ENCODE data around the gene FDX2. TPM values are rescaled to one million over a fixed set of nuclear protein-coding genes. Genes with fewer than 3 reads are reported as not detected.

Gene FDX2
- total and polyA plus RNA-seq, 4 donors, result 5.8 to 18.7 (median 10.0) TPM

DNA sequence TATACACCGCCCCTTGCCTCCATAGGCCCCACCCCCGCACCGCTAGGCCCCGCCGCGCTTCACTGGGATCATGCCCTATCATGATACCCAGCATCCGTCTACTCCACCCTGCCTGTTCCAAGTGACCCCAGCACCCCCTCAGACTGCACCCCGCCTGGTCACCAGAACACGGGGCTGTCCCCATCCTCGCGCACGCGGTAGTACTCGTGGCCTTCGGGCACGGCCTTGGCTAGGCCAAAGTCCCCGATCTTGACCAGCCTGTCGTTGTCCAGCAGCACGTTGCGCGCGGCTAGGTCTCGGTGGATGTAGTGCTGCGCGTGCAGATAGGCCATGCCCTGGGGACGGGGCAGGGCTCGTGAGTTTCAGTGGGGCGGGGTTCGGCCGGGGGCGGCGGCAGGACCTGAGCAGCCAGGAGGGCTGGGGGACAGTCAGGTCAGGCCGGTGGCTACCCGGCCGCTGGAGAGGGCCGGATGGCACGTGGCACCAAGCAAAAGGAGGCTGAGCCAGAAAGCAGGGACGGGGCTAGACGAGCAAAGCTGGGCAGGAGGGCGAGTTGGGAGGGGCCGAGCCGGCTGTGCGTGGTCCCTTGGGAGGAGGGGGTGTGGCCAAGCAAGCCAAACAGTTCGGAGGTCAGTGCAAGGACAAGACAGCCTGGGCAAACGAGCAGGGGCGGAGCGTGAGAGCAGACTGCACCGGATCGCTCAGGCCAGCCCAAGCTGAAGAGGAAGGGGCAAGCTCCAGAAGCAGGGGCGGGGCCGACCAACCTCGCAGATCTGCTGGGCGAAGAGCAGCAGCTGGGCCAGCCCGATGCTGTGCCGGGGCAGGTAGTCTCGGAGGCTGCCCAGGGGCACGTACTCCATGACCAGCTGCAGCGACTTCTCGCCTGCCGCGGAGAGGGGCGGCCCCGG, 37.2 kb upstream of the FDX2 start (continued):
- TF ChIP-seq, protein P1, sequence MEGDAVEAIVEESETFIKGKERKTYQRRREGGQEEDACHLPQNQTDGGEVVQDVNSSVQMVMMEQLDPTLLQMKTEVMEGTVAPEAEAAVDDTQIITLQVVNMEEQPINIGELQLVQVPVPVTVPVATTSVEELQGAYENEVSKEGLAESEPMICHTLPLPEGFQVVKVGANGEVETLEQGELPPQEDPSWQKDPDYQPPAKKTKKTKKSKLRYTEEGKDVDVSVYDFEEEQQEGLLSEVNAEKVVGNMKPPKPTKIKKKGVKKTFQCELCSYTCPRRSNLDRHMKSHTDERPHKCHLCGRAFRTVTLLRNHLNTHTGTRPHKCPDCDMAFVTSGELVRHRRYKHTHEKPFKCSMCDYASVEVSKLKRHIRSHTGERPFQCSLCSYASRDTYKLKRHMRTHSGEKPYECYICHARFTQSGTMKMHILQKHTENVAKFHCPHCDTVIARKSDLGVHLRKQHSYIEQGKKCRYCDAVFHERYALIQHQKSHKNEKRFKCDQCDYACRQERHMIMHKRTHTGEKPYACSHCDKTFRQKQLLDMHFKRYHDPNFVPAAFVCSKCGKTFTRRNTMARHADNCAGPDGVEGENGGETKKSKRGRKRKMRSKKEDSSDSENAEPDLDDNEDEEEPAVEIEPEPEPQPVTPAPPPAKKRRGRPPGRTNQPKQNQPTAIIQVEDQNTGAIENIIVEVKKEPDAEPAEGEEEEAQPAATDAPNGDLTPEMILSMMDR (IDR thresholded peaks at IDR 0.05; ENCODE audit: low read depth, low read length, missing input control), result no peak
- TF ChIP-seq, protein P2, sequence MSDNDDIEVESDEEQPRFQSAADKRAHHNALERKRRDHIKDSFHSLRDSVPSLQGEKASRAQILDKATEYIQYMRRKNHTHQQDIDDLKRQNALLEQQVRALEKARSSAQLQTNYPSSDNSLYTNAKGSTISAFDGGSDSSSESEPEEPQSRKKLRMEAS (IDR thresholded peaks at IDR 0.05), result peak; percentile 70
- peak; percentile 73 to 83 for TF ChIP-seq HNF4A (conservative IDR thresholded peaks at IDR 0.05)
- peak; percentile 44 for TF ChIP-seq NR2F2 (IDR thresholded peaks at IDR 0.05)
- TF ChIP-seq, protein P3, sequence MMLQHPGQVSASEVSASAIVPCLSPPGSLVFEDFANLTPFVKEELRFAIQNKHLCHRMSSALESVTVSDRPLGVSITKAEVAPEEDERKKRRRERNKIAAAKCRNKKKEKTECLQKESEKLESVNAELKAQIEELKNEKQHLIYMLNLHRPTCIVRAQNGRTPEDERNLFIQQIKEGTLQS (IDR thresholded peaks at IDR 0.05), result no peak
- peak; percentile 69 for TF ChIP-seq YY1 (IDR thresholded peaks at IDR 0.05)
- TF ChIP-seq TAF1 (conservative IDR thresholded peaks at IDR 0.05), result no peak
- TF ChIP-seq HNF4G (IDR thresholded peaks at IDR 0.05), result peak; percentile 25
- no peak for TF ChIP-seq EGR1 (IDR thresholded peaks at IDR 0.05; ENCODE audit: low read depth in 2 of 2)

DNA sequence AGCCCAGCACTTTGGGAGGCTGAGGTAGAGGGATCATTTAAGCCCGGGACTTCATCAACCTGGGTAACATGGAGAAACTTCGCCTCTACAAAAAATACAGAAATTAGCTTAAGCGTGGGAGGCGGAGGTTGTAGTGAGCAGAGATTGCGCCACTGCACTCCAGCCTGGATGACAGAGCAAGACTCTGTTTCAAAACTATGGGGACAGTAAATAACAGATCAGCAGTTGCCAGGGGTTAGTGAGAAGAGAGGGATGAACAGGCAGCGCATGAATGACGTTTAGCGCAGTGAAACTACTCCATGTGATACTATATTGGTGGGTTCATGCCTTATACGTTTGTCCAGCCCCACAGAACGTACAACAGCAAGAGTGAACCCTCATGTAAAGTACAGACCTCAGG, 30.7 kb upstream of the FDX2 start:
- H3K36me3 ChIP-seq (ENCODE audit: control insufficient read depth in 4 of 4, insufficient read depth in 3 of 4, low read depth in 1 of 4, low read length in 3 of 4), result peaks cover 2 to 10% (median 6%) of the 10 kb centered on the region in 4 donors
- WGBS, result 26% methylated on average over 10 of the region's 10 CpGs
- TF ChIP-seq RXRA (IDR thresholded peaks at IDR 0.05), result peak; percentile 40 to 86
- TF ChIP-seq FOXA2 (IDR thresholded peaks at IDR 0.05), result peak; percentile 87
- TF ChIP-seq HNF4A (conservative IDR thresholded peaks at IDR 0.05), result peak; percentile 57 to 76
- TF ChIP-seq, protein P2 (IDR thresholded peaks at IDR 0.05), result peak; percentile 65
- TF ChIP-seq FOXA1 (IDR thresholded peaks at IDR 0.05), result peak; percentile 78
- TF ChIP-seq YY1 (IDR thresholded peaks at IDR 0.05), result peak; percentile 89
- TF ChIP-seq JUND (IDR thresholded peaks at IDR 0.05), result peak in 1 of 2 donors; percentile 67
- TF ChIP-seq, protein P4, sequence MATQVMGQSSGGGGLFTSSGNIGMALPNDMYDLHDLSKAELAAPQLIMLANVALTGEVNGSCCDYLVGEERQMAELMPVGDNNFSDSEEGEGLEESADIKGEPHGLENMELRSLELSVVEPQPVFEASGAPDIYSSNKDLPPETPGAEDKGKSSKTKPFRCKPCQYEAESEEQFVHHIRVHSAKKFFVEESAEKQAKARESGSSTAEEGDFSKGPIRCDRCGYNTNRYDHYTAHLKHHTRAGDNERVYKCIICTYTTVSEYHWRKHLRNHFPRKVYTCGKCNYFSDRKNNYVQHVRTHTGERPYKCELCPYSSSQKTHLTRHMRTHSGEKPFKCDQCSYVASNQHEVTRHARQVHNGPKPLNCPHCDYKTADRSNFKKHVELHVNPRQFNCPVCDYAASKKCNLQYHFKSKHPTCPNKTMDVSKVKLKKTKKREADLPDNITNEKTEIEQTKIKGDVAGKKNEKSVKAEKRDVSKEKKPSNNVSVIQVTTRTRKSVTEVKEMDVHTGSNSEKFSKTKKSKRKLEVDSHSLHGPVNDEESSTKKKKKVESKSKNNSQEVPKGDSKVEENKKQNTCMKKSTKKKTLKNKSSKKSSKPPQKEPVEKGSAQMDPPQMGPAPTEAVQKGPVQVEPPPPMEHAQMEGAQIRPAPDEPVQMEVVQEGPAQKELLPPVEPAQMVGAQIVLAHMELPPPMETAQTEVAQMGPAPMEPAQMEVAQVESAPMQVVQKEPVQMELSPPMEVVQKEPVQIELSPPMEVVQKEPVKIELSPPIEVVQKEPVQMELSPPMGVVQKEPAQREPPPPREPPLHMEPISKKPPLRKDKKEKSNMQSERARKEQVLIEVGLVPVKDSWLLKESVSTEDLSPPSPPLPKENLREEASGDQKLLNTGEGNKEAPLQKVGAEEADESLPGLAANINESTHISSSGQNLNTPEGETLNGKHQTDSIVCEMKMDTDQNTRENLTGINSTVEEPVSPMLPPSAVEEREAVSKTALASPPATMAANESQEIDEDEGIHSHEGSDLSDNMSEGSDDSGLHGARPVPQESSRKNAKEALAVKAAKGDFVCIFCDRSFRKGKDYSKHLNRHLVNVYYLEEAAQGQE (IDR thresholded peaks at IDR 0.05), result peak; percentile 84
- TF ChIP-seq HNF4G (IDR thresholded peaks at IDR 0.05), result peak; percentile 33
- TF ChIP-seq NR2F2 (IDR thresholded peaks at IDR 0.05), result no peak
- peak; percentile 76 for TF ChIP-seq TAF1 (conservative IDR thresholded peaks at IDR 0.05)
- peak in 1 of 2 donors; percentile 47 for TF ChIP-seq RAD21 (IDR thresholded peaks at IDR 0.05)
- TF ChIP-seq EGR1 (IDR thresholded peaks at IDR 0.05; ENCODE audit: low read depth in 2 of 2), result peak; percentile 97
- TF ChIP-seq, protein P5, sequence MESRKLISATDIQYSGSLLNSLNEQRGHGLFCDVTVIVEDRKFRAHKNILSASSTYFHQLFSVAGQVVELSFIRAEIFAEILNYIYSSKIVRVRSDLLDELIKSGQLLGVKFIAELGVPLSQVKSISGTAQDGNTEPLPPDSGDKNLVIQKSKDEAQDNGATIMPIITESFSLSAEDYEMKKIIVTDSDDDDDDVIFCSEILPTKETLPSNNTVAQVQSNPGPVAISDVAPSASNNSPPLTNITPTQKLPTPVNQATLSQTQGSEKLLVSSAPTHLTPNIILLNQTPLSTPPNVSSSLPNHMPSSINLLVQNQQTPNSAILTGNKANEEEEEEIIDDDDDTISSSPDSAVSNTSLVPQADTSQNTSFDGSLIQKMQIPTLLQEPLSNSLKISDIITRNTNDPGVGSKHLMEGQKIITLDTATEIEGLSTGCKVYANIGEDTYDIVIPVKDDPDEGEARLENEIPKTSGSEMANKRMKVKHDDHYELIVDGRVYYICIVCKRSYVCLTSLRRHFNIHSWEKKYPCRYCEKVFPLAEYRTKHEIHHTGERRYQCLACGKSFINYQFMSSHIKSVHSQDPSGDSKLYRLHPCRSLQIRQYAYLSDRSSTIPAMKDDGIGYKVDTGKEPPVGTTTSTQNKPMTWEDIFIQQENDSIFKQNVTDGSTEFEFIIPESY (IDR thresholded peaks at IDR 0.05), result peak; percentile 69
- TF ChIP-seq, protein P3 (IDR thresholded peaks at IDR 0.05), result no peak
- TF ChIP-seq, protein P1 (IDR thresholded peaks at IDR 0.05; ENCODE audit: low read depth, low read length, missing input control), result no peak
- peak in 1 of 2 donors; percentile 30 for TF ChIP-seq GABPA (IDR thresholded peaks at IDR 0.05 in 1 of 2, conservative IDR thresholded peaks at IDR 0.05 in 1 of 2)
- TF ChIP-seq SP1 (IDR thresholded peaks at IDR 0.05), result peak; percentile 89
- H3K27me3 ChIP-seq (ENCODE audit: control insufficient read depth in 4 of 4, insufficient read depth in 4 of 4, low read length in 3 of 4), result no peaks in the 10 kb centered on the region
- peak overlapping the region in 1 of 2 donors; percentile 5 for H3K9ac ChIP-seq (ENCODE audit: low read depth in 1 of 2, low read length in 2 of 2)
- H3K27ac ChIP-seq (ENCODE audit: low read depth in 1 of 2, low read length in 2 of 2), result peak overlapping the region; percentile 65 to 88
- peaks cover 0 to 6% (median 0%) of the 10 kb centered on the region in 4 donors for H3K4me1 ChIP-seq (ENCODE audit: control insufficient read depth in 4 of 4, insufficient read depth in 4 of 4, low read length in 3 of 4)
- H3K4me3 ChIP-seq (ENCODE audit: low read depth in 1 of 3, low read length in 3 of 3), result no peak overlapping the region
- DNase-seq (ENCODE audit: low spot score), result no peak
- H3K9me3 ChIP-seq (ENCODE audit: control insufficient read depth in 4 of 4, low read length in 3 of 4), result no peaks in the 10 kb centered on the region
